ELF-1 (cell line): ENCODE results near the gene SBSN.
A peak's percentile ranks its signal among the peaks of the same experiment; 100 is the strongest.

Experiments
- DNase-seq: peaks from one replicate; pipeline ENCODE4 v3.0.0-alpha.2; 2016; ENCODE audit warnings: low read depth, low spot score

The SBSN gene

GRCh38 chr19:35533822-35534392 is 5.8 kb upstream of the SBSN start:
- peak; percentile 67 for DNase-seq

GRCh38 chr19:35533201-35533821 is 5.2 kb upstream of the SBSN start, which contains the start of gene GAPDHS:
Gene GAPDHS, plus strand, starts transcription at chr19:35533456. Its CDS starts 72 bp downstream, at chr19:35533528.
- no peak for DNase-seq

- peak; percentile 67 for DNase-seq
Observed at GRCh38 chr19:35531291-35531690, 3.2 kb upstream of the SBSN start.

GRCh38 chr19:35529241-35530218 is 1.4 kb upstream of the SBSN start:
- DNase-seq, result peak; percentile 41

DNA sequence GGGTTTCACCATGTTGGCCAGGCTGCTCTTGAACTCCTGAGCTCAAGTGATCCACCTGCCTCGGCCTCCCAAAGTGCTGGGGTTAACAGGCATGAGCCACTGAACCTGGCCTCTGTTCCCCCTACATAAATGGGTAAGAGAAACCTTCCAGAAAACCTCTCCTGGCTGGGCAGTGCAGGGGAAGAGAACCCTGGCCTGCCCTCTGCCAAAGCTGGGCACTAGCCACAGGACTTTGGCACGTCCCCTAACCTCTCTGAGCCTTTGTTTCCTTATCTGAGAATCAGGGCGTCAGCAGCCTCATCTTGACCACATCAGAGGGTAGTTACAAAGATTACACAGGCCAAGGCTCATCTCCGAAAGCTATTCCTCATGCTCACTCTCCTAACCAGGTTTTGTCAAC is 2.2 kb downstream of the SBSN start:
- no peak for DNase-seq

GRCh38 chr19:35524181-35524837 is 3.8 kb downstream of the SBSN start:
- peak; percentile 56 for DNase-seq

GRCh38 chr19:35522745-35523327 is 5.3 kb downstream of the SBSN start:
- DNase-seq, result no peak

- peak; percentile 56 for DNase-seq
Observed at GRCh38 chr19:35521124-35521743, 6.9 kb downstream of the SBSN start.

DNA sequence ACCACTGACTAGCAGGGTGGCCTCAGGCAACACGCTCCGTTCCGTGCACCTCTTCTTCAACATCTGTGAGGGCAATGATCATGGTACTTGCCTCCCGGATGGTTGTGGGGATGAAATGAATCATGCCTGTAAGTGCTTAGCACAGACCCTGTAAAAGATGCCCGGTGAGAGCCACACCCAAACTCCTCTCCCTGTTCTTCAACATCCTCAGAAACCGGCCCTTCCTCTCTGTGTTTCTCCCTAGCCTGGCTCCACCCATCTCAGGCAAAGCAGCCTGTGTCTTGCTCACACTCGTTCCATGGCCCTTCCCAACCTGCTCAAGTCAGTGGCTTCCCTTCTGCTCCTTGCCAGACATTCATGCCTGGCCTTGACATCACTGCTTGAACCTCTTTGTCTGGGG is 8.8 kb downstream of the SBSN start:
- DNase-seq, result peak; percentile 15

GRCh38 chr19:35518313-35518712 is 9.8 kb downstream of the SBSN start:
- DNase-seq, result no peak

GRCh38 chr19:35517342-35517741 is 10.8 kb downstream of the SBSN start:
- peak; percentile 21 for DNase-seq

DNA sequence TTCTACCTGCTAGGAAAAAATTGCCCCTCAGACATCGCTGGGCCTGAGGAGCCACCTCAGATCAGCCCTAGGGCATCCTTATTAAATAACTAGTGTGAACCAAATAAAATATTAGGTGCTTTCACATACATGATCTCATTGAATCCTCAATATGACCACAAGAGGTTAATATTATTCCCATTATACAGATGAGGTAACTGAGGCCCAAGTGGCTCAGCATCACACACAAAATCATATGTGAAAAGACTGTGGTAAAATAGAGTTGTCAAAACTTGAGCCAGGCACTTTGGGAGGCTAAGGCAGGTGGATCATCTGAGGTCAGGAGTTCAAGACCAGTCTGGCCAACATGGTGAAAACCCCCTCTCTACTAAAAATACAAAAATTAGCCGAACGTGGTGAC is 11.8 kb downstream of the SBSN start:
- no peak for DNase-seq

DNA sequence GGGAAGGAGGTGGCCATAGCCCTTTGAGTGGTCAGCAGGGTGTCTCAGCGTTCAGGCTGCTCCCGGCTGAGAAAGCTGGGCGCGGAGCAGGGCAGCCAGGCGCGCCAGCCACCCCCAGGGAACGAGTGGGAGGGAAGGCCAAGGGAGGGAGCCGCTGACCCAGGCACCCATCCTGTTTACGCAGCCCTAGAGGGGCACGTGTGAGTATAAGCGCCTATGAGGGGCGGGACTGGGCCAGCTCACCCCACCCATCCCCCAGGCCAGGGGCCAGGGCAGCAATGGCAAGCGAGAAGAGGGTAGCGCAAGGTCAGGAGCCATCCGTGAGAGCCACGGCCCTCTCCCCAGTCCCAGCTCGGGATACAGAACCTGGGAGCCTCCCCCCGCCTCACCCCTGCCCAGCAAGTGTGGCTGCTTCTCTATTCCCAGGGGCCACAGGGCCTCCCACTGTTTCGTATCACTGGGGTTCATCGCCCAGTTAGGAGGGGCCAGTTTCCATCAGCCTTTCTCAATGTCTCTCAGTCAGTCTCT is 13.8 kb downstream of the SBSN start:
- peak; percentile 40 for DNase-seq

GRCh38 chr19:35513628-35514281 is 14.4 kb downstream of the SBSN start, which contains the start of gene DMKN:
Gene DMKN, minus strand, starts transcription at chr19:35513649. Its CDS starts 174 bp downstream, at chr19:35513475.
- DNase-seq, result peak; percentile 47

DNA sequence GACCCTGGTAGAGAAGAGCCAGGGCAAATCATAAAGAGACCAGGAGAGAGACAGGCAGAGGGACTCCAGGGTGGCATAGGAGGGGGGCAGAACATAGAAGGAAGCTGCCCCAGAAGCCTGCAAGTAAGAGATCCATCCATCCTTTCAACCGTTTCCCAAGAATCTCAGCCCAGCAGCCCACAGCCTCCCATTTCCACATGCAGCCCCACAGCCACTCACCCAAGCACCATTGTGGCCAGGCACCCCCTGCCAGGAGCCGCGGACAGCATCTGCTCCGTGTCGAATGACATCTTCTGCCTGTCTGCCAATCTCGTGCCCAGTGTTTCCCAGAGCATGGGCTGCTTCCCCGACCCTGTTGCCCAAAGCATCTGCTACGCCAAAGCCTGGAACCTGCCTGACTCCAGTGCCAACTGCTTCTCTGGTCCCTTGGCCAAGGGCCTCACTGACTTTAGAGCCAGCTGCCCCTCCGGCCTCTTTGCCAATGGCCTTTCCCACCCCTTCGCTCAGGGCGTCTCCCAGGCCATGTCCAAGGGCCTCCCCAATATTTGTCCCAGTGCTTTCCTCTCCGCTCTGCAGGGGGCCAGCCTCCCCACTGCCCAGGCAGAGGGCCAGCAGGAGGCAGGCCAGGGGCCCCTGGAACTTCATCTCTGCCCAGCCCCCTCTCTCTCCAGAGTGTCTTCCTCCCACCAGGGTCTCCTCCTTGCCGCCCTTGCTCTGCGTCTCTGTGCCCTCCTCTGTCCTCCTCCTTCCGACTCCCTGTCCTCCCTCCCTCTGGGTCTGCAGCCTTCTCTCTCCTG is 15.1 kb downstream of the SBSN start:
- no peak for DNase-seq

DNA sequence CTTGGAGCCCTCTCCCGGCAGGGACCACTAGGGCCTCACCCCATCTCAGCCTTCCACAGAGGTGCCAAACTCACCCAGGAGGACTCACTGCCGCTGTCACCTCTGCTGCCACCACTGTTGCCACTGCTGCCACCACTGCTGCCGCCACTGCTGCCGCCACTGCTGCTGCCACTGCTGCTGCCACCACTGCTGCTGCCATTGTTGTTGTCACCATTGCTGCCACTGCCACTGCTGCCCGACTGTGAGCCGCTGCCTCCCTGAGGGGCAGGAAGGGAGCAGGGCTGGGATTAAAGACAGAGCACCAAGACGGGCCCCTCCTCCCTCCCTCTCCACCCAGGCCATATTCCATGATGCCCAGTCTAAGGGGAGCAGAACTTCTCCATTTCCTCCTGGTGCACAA is 16.8 kb downstream of the SBSN start:
- no peak for DNase-seq

DNA sequence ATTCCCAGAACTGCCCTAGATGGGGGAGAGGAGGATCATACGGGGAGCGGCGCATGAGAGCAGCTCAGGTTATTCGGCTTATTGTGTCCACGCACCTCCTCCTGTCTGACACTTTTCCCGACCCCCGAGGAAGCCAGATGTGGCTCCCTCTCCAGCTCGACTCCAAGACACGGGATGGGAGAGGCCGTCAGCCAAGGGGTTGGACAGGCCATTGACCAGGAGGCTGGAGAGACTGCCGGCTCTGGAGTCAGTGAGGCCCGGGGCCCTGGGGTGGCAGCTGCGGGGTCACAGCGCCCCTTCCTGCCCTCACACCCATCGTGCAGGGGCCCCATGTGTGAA is 17.5 kb downstream of the SBSN start:
- no peak for DNase-seq

DNA sequence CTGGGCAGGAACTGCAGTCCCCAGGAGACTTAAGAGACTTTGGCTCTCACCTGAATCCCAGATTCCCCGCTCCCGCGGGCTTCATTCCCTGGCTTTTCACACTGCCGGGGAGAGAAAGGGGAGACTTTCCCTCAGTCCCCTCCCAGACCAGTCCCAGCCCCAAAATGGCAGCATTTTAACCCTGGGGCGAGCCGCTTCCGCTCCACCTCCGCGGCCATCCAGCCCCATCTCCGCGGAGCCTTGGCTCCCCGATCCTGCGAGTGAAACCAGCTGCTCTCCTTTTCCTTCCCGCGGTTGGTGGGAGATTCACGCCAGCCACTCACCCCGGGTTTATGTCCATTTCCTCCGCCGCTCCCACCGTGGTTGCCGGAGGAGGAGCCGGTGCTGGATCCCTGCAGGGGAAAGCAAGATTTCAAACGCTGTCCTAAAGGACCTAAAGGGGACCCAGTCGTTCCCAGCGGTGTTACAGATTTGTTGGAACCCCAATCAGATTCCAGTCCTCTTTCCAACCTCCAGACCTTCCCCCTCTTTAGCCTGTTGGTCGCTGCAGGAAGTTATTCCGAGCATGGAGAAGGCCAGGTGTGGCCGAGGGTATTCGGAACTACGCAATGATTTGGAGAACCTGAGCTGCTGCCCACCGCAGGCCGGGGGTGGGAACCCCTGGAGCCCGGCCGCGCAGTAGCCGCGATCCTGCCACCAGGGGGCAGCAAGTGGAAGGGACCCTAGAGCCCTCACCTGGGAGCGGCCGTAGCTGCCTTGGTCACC is 18.1 kb downstream of the SBSN start:
- DNase-seq, result peak; percentile 98
